Epithelial cell of proximal tubule (primary cell): ENCODE measurements around the gene TRANK1. TPM values are rescaled to one million over a fixed set of nuclear protein-coding genes. Genes with fewer than 3 reads are reported as not detected.
"Not testable (repeated sequence)": the region's sequence is repeated elsewhere in the genome, so short reads cannot be mapped to it uniquely, and the experiment has no call there.

Source experiments
- DNase-seq: peaks from one replicate; pipeline ENCODE4 v3.0.0-alpha.2; 2011; ENCODE audit warnings: low read depth
- H3K4me3 ChIP-seq: 2 replicates; pipeline ENCODE4 v1.5.1; 2011; ENCODE audit warnings: low read depth, mild to moderate bottlenecking, low read length
- total RNA-seq: library from RNA; depleted of rRNA; stranded (reverse); fragments of >200 nt; gene quantifications from 2 replicates; pipeline ENCODE4 v1.2.3, GENCODE V29; 2015
- TF ChIP-seq, protein P1 (sequence below): conservative IDR thresholded peaks from 2 replicates; pipeline ENCODE4 v1.5.1; 2012; ENCODE audit warnings: low read depth, mild to moderate bottlenecking, low read length

Gene TRANK1
- total RNA-seq, 1 donor from 2014 or later = 3.7 TPM

- no peak for DNase-seq
- H3K4me3 ChIP-seq = no peak overlapping the region
- TF ChIP-seq, protein P1, sequence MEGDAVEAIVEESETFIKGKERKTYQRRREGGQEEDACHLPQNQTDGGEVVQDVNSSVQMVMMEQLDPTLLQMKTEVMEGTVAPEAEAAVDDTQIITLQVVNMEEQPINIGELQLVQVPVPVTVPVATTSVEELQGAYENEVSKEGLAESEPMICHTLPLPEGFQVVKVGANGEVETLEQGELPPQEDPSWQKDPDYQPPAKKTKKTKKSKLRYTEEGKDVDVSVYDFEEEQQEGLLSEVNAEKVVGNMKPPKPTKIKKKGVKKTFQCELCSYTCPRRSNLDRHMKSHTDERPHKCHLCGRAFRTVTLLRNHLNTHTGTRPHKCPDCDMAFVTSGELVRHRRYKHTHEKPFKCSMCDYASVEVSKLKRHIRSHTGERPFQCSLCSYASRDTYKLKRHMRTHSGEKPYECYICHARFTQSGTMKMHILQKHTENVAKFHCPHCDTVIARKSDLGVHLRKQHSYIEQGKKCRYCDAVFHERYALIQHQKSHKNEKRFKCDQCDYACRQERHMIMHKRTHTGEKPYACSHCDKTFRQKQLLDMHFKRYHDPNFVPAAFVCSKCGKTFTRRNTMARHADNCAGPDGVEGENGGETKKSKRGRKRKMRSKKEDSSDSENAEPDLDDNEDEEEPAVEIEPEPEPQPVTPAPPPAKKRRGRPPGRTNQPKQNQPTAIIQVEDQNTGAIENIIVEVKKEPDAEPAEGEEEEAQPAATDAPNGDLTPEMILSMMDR = no peak
These were observed 54.6 kb downstream of the TRANK1 start for GRCh38 chr3:36890261-36890660.

GRCh38 chr3:36881735-36882134, 63.1 kb downstream of the TRANK1 start:
- H3K4me3 ChIP-seq = no peak overlapping the region
- DNase-seq = no peak
- TF ChIP-seq, protein P1 = no peak

GRCh38 chr3:36879842-36880241, 65.0 kb downstream of the TRANK1 start:
- DNase-seq, H3K4me3 ChIP-seq: not testable (repeated sequence)

DNA sequence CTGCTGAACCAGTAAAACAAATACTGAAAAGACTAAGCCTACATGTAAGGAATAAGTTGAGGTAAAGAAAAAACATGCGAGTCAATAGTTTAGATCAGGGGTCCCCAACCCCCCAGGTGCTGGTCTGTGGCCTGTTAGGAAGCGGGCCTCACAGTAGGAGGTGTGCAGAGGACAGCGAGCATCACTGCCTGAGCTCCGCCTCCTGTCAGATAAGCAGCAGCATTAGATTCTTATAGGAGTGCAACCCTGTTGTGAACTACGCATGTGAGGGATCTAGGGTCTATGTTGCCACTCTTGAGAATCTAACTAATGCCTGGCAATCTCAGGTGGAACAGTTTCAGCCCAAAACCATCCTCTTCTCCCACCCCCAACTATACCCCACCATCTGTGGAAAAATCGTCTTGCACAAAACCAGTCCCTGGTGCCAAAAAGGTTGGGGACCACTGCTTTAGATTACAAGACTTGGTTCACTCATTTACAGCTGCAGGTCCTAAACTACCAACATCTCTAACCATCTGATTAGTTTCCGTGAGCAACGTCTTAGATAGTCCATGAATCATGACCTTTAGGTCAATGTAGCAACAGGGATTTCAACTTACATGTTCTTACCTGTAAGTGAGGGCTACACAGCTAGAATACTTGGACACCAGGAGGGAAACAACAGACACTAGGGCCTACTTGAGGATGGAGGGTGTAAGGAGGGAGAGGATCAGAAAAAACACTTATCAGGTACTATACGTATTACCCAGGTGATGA, 66.7 kb downstream of the TRANK1 start:
- DNase-seq = no peak
- TF ChIP-seq, protein P1 = no peak
- no peak overlapping the region for H3K4me3 ChIP-seq

GRCh38 chr3:36876181-36876936, 68.5 kb downstream of the TRANK1 start:
- no peak overlapping the region for H3K4me3 ChIP-seq
- TF ChIP-seq, protein P1 = no peak
- DNase-seq = no peak

- TF ChIP-seq, protein P1 = no peak
- no peak for DNase-seq
- no peak overlapping the region for H3K4me3 ChIP-seq
These were observed 69.5 kb downstream of the TRANK1 start for GRCh38 chr3:36875397-36875796.

- no peak overlapping the region for H3K4me3 ChIP-seq
- TF ChIP-seq, protein P1 = no peak
- DNase-seq = no peak
These were observed 70.4 kb downstream of the TRANK1 start for GRCh38 chr3:36874424-36874823.
